Right lobe of liver (tissue), 6 donors: ENCODE measurements around the gene UBA6. TPM values are rescaled to one million over a fixed set of nuclear protein-coding genes. Genes with fewer than 3 reads are reported as not detected.

Experiments used
- ATAC-seq, 4 donors: fragments of 200-7000 bp; cut with Tn5 transposase; one replicate each; pipeline ENCODE4 v1.9.1; 2020; ENCODE audit warnings: mild to moderate bottlenecking in 4 of 4, moderate library complexity in 4 of 4
- DNase-seq, 3 donors: peaks; one replicate each; pipeline ENCODE4 v3.0.0-alpha.2; 2020
- H3K27ac ChIP-seq, 3 donors: fragments of 200-600 bp; one replicate each; pipeline ENCODE4 v1.8.0; 2022
- H3K27me3 ChIP-seq, 2 donors: fragments of 200-600 bp; one replicate each; pipeline ENCODE4 v1.8.0; 2022
- H3K36me3 ChIP-seq, 4 donors: fragments of 200-600 bp; sonication (generic) in 1 of 4; one replicate each; pipeline versions ENCODE4 v1.5.1 to v1.8.0; 2017 to 2022; ENCODE audit warnings: control low read depth in 1 of 4
- H3K4me1 ChIP-seq, 4 donors: fragments of 200-600 bp; sonication (generic) in 1 of 4; one replicate each; pipeline versions ENCODE4 v1.5.1 to v1.8.0; 2017 to 2022; ENCODE audit warnings: control low read depth in 1 of 4
- H3K4me3 ChIP-seq, 3 donors: fragments of 200-600 bp; one replicate each; pipeline ENCODE4 v1.8.0; 2022
- H3K9me3 ChIP-seq, 4 donors: fragments of 200-600 bp; sonication (generic) in 1 of 4; one replicate each; pipeline versions ENCODE4 v1.5.1 to v1.8.0; 2017 to 2022; ENCODE audit warnings: control low read depth in 1 of 4
- CTCF ChIP-seq, 4 donors: fragments of 200-600 bp in 3 of 4; fragments of 450-650 bp in 1 of 4; IDR thresholded peaks; one replicate each; pipeline versions ENCODE4 v1.5.1 to v1.8.0; 2016 to 2022; ENCODE audit warnings: antibody characterized with exemption in 4 of 4, mild to moderate bottlenecking in 2 of 4
- POLR2A ChIP-seq: fragments of 450-650 bp; IDR thresholded peaks from one replicate; pipeline ENCODE4 v1.6.1; 2017; ENCODE audit warnings: antibody characterized with exemption, mild to moderate bottlenecking
- WGBS: methylation state at CpG from one replicate; pipeline ENCODE4 v1.1.6; 2018; ENCODE audit warnings: low coverage, low lambda C conversion rate; ENCODE audit not compliant: insufficient coverage; ENCODE audit errors: missing lambda C conversion rate; 5-methylcytosine and 5-hydroxymethylcytosine counted together
- intact Hi-C, 2 donors: fragments of 100-400 bp; cut with DNase I; formaldehyde crosslinking; loops; one replicate each; pipeline versions ENCODE4 v1.11.2 to v1.14.1; 2022
- total RNA-seq, 6 experiments: library from RNA; depleted of rRNA in 2 of 6; stranded (reverse); fragments of >200 nt in 2 of 6; fragmentation: NEBNext Ultra II Directional in 3 of 6; extraction: Animal tissue kit (Norgen Biotek cat#: 25700) in 3 of 6; gene quantifications; one replicate each; pipeline versions ENCODE4 v1.1.0 to v1.2.4, GENCODE V29; 2016 to 2023
- donor health status: DM: no; HTN: yes; CAD: no.
- donor health status: DM: no; HTN: no; CAD: no.
- donor health status: DM: no; HTN: no; CAD: no.
- donor health status: DM: no; HTN: yes; CAD: no.
- donor health status: DM: no; HTN: yes; CAD: no.

The UBA6 gene
- total RNA-seq, 6 experiments from 2014 or later: 17.5 to 46.5 (median 24.7) TPM

GRCh38 chr4:67691328-67691727, 9.6 kb downstream of the UBA6 start:
- H3K36me3 ChIP-seq: peaks cover 0 to 1% (median 0%) of the 10 kb centered on the region in 4 donors
- intact Hi-C loops: no loop called here
- no peak overlapping the region for H3K27ac ChIP-seq
- ATAC-seq: no peak
- H3K27me3 ChIP-seq: no peaks in the 10 kb centered on the region
- DNase-seq: no peak
- TF ChIP-seq POLR2A (no peak), CTCF (IDR thresholded peaks at IDR 0.05) (no peak)
- H3K4me1 ChIP-seq: no peaks in the 10 kb centered on the region
- H3K4me3 ChIP-seq: no peak overlapping the region
- H3K9me3 ChIP-seq: no peaks in the 10 kb centered on the region

- no peak for DNase-seq
- Histone ChIP-seq H3K27ac (no peak overlapping the region), H3K9me3 (no peaks in the 10 kb centered on the region), H3K36me3 (peaks cover 0 to 1% (median 0%) of the 10 kb centered on the region in 4 donors), H3K27me3 (no peaks in the 10 kb centered on the region), H3K4me3 (no peak overlapping the region), H3K4me1 (no peaks in the 10 kb centered on the region)
- TF ChIP-seq POLR2A (no peak), CTCF (IDR thresholded peaks at IDR 0.05) (no peak)
- 78% methylated on average over 4 of the region's 4 CpGs for WGBS
- ATAC-seq: no peak
- intact Hi-C loops: no loop called here
Observed at GRCh38 chr4:67687636-67688035, 13.3 kb downstream of the UBA6 start.

DNA sequence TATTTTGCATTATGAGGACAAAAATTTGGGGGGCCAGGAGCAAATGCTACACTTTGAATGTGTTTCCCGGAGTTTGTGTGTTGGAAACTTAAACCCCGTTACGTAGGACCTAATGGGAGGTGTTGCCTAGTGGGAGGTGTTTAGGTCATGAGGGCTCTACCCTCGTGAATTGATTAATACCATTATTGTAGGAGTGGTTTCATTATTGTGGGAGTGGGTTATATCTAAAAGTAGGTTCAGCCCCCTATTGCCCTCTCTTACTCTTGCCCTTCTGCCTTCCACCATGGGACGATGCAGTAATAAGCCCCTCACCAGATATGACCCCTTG, 15.5 kb downstream of the UBA6 start:
- intact Hi-C loops: no loop called here
- H3K27me3 ChIP-seq: no peaks in the 10 kb centered on the region
- DNase-seq (no peak), ATAC-seq (no peak)
- TF ChIP-seq POLR2A: no peak
- no peak for TF ChIP-seq CTCF (IDR thresholded peaks at IDR 0.05)
- H3K36me3 ChIP-seq: peaks cover 0 to 5% (median 2%) of the 10 kb centered on the region in 4 donors
- 95% methylated on average over 5 of the region's 5 CpGs for WGBS
- H3K4me3 ChIP-seq: no peak overlapping the region
- H3K27ac ChIP-seq: no peak overlapping the region
- no peaks in the 10 kb centered on the region for H3K4me1 ChIP-seq
- no peaks in the 10 kb centered on the region for H3K9me3 ChIP-seq

GRCh38 chr4:67684839-67685531, 16.0 kb downstream of the UBA6 start:
- intact Hi-C loops: no loop called here
- TF ChIP-seq POLR2A: no peak
- no peak for TF ChIP-seq CTCF (IDR thresholded peaks at IDR 0.05)
- DNase-seq (no peak), ATAC-seq (no peak)
- no peaks in the 10 kb centered on the region for H3K27me3 ChIP-seq
- WGBS: 69% methylated on average over 1 of the region's 1 CpG
- no peaks in the 10 kb centered on the region for H3K9me3 ChIP-seq
- no peak overlapping the region for H3K4me3 ChIP-seq
- no peak overlapping the region for H3K27ac ChIP-seq
- H3K4me1 ChIP-seq: no peaks in the 10 kb centered on the region
- H3K36me3 ChIP-seq: peaks cover 0 to 5% (median 2%) of the 10 kb centered on the region in 4 donors

- DNase-seq (no peak), ATAC-seq (no peak)
- 75% methylated on average over 1 of the region's 1 CpG for WGBS
- Histone ChIP-seq H3K4me1 (no peaks in the 10 kb centered on the region), H3K9me3 (no peaks in the 10 kb centered on the region), H3K4me3 (no peak overlapping the region), H3K27ac (no peak overlapping the region), H3K27me3 (no peaks in the 10 kb centered on the region), H3K36me3 (peaks cover 0 to 11% (median 4%) of the 10 kb centered on the region in 4 donors)
- intact Hi-C loops: no loop called here
- no peak for TF ChIP-seq CTCF (IDR thresholded peaks at IDR 0.05)
- TF ChIP-seq POLR2A: no peak
Observed at GRCh38 chr4:67682266-67682665, 18.7 kb downstream of the UBA6 start.
